NCI-H1105 (cell line): ENCODE data around the gene ERBB4.

Source experiments
- DNase-seq: peaks from one replicate; lab custom pipeline; 2025; lab: John Stamatoyannopoulos, UW

The ERBB4 gene

GRCh38 chr2:212364112-212364985 is 174.3 kb downstream of the ERBB4 start:
- DNase-seq, result no peak

DNA sequence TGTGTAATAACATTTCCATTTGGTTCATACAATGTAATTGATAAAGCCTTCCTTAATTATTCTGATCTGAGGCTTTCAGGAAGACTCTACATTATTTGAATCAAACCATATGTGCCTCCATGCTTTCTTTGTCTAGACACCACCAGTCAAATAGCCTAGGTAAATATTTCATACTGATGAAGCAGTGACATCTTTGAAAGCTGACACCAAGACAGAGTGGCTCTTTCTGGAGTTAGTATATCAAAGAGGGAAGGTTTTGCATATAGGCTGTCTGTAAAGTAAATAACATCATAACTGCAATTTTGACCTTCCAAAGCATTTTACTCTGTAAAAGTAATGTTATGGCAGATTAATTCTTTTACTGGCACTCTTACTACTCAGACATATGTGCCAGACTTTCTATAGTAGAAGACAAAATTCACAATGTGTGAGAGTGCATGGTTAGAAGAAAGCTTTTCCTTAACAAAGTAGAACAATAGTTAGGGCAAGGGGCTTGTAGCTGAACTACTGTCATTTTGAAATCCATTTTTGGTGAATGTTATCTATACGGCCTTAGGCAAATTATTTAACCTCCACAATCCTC is 177.3 kb downstream of the ERBB4 start:
- no peak for DNase-seq

GRCh38 chr2:212360068-212360460 is 178.5 kb downstream of the ERBB4 start:
- no peak for DNase-seq

DNA sequence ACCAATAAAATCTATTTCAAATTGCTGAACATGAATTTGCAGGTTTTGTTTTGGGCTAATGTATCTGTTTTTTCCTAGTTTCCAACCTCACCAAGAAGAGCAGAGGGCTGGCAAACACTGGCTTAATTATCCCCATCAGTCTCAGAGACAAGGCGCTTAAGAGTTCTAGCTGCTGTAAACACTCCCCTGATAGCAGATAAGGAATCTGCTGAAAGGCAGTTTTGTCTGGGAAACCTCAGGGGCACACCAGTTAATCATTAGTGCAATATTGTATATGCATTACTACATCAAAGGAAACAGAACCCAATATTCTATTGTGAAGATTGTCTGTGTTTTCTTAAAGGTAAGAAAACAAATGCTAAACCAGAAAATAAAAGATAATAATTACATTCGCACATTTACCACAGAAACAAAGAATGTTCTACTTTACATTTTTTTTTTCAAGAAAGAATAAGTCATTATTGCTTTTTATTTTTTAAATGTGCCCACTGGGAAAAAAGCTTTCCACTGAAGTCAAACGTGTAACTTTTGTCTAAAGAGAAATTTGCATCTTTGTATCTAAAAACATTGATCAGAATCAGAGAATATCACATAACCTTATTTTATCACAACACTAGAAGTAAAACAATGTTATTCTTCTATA is 179.1 kb downstream of the ERBB4 start:
- no peak for DNase-seq

DNA sequence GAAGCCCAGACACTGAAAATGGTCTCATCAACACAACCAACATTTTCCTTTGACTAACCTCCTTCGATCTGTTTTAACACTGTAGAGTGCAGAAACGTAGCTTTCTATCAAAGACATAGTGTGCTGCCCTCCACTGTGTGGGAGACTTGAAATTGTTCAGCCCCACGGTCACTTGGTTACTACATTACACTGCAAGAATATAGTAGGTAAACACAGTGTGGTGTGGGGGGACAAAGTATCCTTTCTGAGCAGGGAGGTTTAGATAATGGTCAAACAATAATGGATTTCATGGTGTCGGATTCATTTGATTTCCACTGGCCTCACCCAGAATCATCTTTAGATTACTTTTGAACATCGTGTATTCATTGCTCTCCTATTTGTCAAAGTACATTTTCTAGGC is 181.0 kb downstream of the ERBB4 start:
- no peak for DNase-seq

DNA sequence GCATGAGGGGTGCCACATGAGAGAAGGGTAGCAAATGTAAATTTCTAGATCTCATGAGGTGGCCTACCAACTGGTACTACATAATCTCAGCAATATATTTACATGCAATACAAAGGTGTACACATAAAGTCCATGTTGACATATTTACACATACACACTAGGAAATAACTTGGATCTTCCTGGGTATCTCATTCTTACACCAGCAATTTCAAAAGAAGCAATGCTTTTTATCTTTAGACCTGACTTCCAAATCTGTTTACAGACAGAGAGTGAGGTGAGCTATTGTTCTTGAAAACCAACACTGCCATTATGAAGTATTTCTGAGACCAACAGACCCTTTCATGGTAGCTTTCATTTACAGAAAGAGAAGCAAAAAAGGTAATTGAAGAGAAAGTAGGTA is 184.2 kb downstream of the ERBB4 start:
- no peak for DNase-seq

DNA sequence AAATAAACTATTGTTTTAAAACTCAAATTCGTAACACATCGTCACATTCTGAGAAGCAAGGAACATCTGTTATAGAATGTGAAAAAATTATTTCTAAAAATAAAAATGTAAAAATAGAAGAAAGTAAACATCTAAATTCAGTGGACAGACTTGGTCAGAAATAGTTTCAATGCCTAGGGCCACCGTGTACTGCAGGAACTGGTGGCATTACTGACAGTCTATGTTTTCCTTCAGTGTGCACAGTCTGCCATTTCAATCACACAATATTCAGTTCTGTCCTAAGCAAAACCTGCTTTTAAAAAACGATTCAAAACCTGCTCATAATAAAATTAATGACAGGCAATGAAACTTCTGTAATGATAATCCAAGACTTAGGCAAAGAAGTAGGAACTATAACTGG is 190.1 kb downstream of the ERBB4 start:
- DNase-seq, result no peak

DNA sequence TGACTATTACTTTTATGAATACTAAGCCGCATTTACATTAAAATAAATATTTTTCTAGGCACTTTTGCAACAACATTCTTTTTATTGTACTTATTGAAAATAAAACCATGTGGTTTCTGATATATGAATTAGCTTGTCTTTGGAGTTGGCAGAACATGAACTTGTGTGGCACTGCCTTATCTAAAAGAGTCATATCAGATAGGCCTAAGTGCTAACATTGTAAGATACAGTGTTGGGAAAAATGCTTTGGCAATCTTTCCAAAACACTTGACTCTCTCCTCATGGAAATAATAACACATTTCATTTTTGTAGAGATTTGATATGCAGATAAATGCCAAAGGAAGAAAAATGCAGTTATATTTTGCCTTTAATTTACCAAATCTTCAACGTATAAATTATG is 191.7 kb downstream of the ERBB4 start:
- DNase-seq, result no peak

GRCh38 chr2:212345966-212346365 is 192.6 kb downstream of the ERBB4 start:
- DNase-seq, result no peak

DNA sequence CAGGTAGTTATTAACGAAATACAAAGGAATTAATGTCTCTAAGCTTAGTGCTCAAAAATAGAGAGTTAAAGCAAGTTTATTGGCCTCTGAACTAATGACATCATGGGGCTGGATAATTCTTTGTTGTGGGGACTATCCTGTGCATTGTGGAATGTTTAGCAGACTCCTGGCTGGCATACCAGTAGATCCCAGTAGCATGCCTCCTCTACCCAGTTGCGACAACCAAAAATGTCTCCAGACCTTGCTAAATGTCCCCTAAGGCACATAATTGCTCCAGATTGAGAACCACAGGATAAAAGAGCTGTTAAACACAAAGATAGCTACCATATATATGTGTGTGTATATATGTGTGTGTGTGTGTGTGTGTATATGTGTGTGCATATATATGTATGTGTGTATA is 194.5 kb downstream of the ERBB4 start:
- DNase-seq, result no peak

GRCh38 chr2:212343167-212343566 is 195.4 kb downstream of the ERBB4 start:
- DNase-seq, result no peak

DNA sequence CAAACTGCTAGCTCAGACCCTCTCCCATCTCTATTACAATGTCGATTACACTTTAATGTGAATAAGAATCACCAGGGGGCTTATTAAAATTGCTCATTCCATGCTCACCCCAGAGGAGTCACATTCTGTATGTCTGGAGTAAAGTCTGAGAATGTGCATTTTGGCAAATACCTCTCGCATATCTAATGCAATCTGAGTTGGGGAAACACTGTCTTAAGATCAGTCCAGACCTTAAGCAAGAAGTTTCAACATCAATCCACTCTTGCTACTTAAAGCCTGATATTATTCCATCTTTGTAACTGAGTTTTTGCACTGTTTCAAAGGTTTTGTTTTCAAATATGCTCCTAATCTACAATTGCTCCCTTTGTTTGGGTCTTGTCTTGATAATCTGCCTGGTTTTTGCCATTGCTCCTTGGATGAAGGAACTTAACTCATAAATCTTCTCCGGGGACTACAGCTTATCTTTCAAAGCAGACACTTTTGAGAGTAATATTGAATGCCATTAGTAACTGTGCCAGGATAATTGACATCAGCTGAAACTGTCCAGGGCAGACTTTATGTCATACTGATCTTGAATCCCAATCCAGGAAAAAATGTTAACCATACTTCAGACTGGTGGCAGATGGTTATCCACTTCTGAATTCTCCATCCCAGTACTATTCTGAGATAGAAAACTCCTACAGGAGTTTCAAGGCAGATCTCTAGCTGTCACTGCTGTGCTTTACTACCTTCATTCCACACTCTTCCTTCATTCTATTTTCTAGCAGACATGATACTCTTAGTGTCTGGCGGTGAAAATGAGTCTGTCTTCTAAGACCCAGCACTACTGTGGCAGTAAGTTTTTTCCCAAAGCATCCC is 200.9 kb downstream of the ERBB4 start:
- DNase-seq, result no peak

DNA sequence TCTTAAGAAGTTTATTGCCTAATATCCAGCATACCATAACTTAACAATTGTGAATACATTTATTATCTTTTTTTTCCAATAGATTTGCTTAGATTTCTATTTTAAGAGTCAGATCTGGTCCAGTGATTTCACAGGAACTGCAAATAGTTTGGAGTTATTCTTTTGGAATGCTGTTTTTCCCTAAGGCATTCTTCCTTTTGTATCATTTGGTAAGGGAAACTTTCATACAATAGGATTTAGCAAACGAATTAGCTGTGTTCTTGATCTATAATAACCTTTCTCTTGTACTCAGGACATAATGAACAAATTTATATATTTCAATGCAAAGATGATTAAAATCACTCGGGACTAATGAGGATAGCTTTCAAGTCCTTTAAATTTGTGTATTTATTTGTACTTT is 201.6 kb downstream of the ERBB4 start:
- no peak for DNase-seq

- no peak for DNase-seq
Measured at GRCh38 chr2:212330263-212330662, 208.3 kb downstream of the ERBB4 start.

DNA sequence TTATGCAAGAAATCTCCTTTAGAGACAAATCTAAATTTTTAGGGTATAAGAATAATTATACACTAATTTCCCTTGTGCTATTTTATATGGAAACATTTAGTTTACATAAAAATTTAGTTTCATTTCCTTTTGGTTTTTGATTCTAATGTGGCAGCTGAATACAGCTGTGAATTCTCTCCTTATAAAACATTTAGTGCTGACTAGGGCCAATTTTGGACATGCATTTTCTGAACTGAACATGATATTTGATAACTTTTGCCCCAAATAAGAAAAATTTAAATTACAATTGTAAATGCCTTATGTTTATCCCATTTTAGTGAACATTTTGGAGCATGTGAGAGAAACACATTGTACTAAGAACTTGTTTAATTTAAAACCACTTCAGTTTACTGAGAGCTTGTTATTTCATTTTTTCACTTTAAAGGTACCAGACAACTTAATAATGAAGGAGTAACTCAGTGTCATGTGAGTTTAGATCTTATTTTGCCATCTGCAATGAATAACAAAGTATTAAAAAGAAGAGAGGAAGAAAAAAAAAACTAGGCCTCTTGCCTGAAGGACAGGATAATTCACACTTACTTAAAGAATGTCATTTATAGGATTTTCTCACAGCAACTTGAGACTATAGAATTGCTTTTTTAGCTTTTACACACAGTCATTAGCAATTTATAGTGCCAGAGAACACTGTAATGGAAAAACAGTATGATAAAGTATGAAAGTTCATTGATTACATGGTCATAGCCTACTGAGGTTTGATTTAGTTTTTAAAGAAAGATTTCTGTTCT is 209.7 kb downstream of the ERBB4 start:
- DNase-seq, result no peak

DNA sequence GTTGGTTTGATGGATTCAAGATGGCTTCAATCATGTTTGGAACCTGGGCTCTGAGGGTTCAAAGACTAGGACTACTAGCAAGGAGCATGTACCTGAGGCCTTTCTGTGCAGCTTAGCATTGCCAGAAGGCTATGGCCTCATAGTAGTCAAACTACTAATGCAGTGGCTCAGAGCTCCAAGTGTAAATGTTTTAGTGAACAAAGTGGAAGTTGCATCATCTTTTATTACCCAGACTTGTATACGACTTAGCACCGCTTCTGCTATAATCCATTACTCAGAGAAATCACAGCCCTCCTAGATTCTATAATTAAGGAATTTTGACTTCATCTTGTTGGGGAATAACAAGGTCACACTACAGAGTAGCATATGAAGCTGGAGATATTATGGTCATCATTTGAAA is 210.5 kb downstream of the ERBB4 start:
- DNase-seq, result no peak

GRCh38 chr2:212327171-212327809 is 211.3 kb downstream of the ERBB4 start:
- no peak for DNase-seq

- no peak for DNase-seq
Measured at GRCh38 chr2:212318636-212319035, 220.0 kb downstream of the ERBB4 start.

DNA sequence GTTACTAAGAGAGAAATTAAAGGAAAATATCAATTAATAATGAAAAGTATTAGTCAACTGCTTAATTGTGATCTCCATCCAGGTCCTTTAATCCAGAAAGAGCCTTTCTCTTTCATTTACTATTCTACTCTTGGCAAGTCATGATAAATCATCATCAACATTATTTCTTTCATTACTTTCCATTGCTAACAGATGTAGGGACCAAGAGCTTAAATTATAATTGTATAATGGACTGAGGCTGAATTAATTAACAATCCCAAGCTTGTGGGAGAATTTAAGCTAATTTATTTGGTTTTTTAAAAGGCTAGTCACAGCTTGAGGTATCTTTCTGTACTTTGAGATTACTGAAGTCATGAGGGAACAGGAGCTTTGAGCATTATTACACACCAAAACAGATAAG is 223.9 kb downstream of the ERBB4 start:
- DNase-seq, result no peak

DNA sequence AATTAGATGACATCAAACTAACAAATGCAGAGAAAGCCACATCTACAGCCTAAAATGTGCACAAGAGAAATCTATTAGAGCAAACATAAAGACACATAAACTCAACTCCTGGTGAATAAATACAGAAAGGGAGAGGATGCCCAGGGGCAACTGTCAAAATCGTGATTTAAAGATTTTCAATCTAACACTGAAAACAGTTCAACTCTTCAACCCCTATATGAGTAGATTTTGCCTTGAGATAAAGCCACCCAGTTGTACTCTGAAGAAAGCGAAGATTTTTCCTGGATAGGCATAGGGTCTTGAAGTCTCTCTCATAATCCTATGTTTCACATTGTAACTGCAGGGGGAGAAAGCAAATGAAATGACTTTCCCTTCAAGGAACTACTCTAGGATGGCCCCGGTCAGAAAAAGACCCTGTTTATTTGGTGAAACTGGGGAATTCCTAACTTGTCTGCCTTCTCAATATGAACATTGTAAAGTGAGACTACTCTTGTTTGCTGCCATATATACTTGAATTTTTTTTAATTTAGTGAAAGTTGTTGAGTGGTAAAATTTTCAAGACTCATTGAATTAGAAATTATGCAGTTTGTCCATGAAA is 226.7 kb downstream of the ERBB4 start:
- DNase-seq, result no peak

DNA sequence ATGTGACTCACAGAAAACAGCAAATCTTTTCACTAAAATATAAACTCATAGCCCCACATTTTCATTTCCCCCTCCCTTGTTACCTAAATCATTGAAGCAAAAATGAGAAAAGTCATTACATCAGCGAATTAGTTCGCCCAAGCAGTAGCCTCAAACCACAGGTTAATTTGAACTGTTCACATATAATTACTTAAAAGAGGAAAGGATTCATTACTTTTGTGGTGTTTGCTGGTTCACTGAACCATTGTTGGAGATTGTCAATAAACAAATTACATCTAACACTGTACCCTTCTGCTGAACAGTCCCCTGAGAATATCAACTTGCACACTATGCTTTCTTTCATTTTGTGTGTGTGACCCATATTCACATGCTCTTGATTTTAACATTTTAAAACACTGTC is 238.7 kb downstream of the ERBB4 start:
- DNase-seq, result no peak
